Stimulated activated CD4-positive, alpha-beta T cell treated with anti-CD3 and anti-CD28 coated beads, Interleukin-2, amount 100 ng/mL, for 4 hours (primary cell): ENCODE results near the gene BTBD1.

Experiments used
- DNase-seq: peaks from one replicate; pipeline ENCODE4 v3.0.0-alpha.2; 2020; ENCODE audit warnings: low read depth

BTBD1 gene

DNA sequence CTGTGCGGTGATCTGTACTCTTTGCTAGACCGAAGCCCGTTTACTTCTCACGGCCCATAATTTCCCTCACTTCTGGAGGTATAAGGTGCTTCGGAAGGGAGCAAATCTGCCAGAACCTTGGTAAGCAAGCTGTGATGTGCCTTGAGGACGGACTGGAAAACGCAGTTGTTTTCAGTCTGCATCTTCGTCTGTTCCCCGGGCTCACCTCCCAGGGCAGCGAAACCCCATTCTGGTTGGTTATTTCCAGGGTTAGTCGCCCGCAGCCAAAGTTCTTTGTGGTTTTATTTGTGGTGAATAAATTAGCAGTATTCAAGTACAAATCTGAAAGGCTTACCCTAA, 80.6 kb downstream of the BTBD1 start:
- no peak for DNase-seq

DNA sequence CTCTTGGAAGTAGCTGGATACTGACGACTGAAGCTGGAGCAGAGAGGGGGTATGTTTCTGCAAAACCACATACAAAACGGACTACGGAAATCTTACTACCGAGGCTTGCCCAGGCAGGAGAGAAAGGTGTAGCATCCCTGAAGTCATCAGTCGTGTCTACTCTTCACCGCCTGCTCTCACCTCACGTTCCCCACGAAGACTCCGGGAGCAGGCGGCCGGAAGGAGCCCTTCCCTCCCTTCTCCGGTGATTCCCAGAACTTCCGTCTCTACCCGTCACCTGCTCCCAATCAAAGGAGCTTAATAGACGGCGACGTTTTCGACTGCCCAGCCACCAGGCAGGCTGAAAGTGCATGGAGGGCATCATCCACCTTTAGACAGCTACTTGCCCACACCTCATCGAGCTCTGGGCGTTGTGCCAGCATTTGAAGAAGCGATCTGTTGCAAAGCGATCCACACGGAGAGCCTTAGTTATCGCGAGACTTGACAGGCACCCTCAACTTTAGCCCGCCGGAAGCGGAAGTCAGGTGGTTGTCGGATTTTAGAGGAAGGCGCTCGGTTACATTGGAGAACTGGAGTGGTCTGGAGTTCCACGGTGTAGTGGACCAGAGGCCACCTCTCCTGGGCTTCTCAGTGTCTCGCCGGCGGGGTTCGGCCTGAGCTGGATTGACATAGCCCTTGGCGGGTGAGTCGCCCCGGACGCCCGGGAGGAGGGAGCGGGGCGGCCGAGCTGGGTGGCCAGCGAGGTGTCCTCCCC, 81.2 kb downstream of the BTBD1 start, which contains the start of gene RAMAC:
RAMAC (plus strand) TSS at position 523 of the 754 bp plus-strand sequence. CDS start 2,809 bp downstream, outside the sequence.
- peak; percentile 89 for DNase-seq

DNA sequence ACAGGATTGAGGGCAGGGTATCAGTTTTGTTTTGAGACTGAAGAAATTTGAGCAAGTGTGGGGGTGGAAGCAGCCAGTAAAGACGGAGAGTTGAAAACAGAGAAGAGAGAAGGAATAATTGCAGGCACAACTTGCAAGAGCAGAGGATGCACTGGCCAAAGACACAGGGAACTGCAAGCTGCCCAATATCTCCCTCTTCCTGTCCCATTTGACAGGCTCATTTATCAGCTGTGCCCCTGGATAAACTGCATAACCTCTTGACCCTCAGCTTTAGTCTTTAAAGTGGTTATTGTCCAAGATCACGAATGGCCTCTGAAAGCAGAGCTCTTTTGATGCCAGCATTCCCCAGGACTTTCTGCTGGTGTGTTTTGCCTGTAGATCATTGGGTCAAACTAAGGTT, 86.1 kb downstream of the BTBD1 start:
- no peak for DNase-seq

DNA sequence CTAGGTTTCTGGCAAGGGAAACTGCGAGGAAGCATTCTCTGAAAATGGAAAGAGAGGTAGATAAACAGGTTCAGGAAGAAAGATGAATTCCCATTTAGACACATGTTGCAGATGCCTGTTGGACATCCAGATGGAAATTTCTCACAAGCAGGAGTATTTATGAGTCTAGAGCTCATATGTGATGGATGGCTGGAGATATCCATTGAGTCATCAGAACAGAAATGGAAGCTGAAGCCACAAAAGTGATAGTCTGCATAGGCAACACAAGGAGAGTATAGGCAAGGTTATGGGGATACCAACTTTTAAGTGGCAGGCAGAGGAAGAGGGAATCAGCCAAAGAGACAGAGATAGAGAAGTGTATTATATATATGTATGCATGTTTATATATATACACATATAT, 87.3 kb downstream of the BTBD1 start:
- DNase-seq: no peak

DNA sequence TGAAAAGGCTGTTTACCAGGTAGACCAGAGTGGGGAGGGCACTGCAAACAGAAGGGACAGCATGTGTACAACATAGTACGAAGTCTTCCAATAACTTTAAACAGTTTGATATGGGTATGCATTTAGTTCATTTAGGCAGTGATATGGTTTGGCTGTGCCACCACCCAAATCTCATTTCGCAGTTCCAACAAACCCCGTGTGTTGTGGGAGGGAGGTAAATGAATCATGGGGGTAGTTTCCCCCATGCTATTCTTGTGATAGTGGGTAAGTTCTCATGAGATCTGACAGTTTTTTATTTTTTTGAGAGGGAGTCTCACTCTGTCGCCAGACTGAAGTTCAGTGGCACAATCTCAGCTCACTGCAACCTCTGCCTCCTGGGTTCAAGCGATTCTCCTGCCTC, 88.6 kb downstream of the BTBD1 start:
- no peak for DNase-seq

DNA sequence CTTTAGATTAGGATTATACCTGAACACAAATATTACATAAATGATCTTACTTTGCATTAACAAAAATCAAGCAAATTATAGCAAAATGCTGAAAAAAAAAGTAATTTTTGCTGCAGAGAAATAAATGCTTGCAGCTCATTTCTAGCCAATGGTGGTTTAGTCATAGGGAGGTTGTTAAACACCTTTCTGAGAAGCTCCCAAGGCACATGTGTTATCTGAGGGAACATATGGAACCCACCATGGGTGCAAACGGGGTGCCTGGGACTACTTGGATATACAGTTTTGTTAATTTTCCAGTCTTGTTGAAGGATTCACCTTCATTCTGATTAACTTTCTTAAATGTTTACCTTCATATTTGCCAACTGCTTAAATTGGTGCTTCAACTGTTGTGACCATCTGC, 90.0 kb downstream of the BTBD1 start:
- no peak for DNase-seq

DNA sequence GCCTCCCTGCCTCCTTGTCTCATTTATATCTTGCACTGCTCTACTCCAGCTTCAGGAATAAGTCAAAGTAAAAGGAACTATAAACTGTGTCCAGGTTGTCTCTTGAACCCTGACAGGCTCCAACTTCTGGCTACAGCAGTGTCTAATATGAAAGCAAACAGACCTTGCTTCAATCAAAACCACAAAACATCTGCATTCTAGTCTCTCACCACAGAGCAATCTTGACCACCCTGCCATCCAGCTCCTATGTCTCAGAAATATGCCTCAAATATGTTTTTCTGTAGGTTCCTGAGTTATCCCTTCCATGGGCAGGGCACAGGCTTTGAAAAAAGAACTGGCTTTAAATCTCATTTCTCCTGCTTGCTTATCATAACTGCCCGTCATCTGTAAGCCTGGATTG, 94.1 kb downstream of the BTBD1 start:
- DNase-seq: no peak

DNA sequence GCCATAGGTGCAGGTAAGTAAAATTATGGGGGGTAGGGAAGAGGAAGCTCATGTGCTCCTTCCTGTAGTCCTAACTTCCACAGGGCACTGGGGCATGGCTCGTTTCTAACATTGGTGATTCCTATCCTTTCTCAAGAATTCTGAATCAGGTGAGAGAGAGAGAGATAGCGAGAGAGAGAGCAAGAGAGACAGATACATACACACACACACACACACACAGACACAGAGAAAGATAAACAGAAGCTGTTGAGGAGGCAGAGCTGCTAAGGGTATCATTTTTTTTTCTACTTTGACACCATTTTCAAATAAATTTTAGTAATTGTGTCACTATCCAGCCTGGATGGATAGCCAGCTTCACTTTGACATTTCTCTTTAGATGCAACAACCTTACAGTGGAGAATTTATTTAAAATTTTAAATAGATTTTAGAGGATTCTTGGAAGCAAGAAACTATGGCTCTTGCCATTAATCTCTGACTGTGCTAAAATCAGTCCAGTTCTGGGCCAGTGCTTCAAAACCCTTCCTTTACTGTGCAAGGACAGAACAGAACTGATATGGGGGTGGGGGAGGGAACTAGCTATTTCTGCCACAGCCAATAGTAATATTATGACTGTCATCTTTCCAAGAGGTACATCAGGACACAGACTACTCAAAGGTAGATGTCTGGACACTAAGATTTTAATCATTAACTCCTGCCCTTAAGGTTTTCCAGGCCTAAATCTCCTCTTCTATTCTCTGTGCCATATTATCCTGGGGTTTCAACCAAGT, 95.7 kb downstream of the BTBD1 start:
- no peak for DNase-seq

DNA sequence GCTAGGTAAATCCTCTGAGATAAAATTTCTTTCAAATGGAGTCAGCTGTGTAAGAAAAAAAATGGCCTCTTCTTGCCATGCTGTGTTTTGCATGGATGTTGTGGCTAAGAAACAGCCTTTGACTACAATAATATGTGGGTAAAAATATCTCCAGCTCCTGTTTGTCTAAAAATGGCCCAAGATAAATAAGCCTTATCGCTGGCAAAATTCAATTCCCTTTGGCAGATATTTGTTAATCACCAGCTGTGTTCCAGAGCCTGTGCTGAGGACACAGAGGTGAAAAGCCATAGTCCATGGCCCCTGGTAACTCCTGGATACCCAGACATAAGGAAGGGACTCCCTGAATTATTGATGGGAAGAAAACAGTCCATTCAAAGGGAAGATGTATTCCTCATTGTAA, 96.4 kb downstream of the BTBD1 start:
- no peak for DNase-seq

DNA sequence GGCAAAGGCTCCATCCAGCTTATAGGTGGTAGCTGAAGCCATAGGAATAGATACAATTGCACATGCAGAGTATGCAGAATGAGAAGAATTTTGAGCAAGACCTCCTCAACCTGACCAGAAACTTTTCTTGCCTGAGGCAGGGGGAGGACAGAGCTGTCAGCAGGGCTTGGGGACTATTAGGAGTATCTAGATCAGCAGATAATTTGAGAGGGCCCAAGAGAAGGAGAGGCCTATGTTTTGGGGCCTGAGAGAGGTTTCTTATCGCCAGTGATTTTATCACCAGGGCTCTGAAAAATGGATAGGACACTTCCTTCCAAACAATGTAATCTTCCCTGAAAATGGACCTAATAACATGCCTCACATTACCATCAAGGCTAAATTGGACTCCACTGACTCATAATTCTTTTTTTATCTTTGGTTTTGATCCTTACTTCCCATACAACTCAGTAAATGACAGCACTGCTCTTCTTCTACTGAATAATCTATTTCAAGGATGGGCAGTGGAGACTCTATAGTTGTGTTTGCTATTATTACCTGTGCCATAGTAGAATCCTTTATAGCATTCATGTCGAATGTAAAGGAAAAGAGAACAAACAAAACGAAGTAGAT, 96.9 kb downstream of the BTBD1 start:
- no peak for DNase-seq

DNA sequence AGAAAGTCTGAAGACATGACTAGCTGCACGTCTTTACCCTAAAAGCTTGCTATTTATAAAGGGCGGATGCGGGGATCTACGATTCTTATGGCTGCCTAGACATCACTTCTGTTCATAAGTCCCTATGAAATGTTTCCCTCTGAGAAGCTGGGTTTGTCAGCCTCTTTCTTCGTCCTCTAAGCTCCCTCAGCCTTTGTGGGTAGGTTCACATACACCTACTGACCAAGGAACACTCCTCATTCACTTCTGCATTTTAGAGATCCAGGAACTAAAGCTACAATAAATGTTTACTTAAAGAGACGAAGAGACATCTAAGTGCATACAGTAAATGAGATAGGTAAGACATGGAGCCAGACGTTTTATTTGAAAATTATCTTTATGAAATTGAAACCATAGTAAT, 97.7 kb downstream of the BTBD1 start:
- DNase-seq: no peak

DNA sequence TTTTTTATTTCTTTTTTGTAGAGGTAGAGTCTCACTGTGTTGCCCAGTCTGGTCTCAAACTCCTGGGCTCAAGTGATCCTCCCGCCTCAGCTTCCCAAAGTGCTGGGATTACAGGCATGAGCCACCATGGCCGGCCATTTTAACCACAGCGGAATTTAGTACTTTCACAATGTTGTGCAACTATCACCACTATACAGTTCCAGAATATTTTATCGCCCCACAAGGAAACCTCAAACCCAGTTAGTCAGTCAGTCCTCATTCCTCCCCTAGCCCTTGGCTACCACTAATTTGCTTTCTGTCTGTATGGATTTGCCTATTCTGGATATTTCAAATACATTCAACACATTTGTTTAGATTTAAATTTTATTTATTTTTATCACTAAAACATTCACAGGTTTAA, 99.0 kb downstream of the BTBD1 start:
- DNase-seq: no peak

DNA sequence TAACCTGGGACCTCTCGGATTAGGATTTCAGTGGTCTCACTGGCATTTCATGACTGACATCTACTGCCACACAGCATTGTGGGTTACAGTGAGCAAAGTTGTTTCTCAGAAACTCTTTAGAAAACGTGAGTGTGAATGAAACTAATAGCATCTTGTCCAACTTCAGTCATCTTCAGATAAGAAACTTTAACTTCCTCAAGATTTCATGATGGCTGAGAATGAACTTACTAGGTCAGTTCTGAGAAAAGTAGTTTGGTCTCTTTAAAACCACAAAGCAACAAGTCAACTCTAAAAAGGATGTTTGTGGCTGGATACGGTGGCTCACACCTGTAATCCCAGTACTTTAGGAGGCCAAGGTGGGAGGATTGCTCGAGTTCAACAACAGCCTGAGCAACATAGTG, 100.4 kb downstream of the BTBD1 start:
- no peak for DNase-seq
